ENCODE measurements around the gene PLCB1.

- TF ChIP-seq CTCF (IDR thresholded peaks at IDR 0.05) (no peak), POLR2A (IDR thresholded peaks at IDR 0.05) (no peak)
Measured at GRCh38 chr20:8877294-8877693, 745.2 kb downstream of the PLCB1 start.

All from uterus (tissue), 2 donors.